Esophagus muscularis mucosa (tissue), 3 donors: Measurements from ENCODE around the gene ARHGEF38.

ENCODE experiments used
- CTCF ChIP-seq, 3 experiments: fragments of 200-600 bp in 2 of 3; fragments of 450-650 bp in 1 of 3; sonication (generic) in 2 of 3; IDR thresholded peaks; one replicate each; pipeline ENCODE4 v1.5.1; 2017 to 2019; ENCODE audit warnings: antibody characterized with exemption in 3 of 3, mild to moderate bottlenecking in 2 of 3, moderate library complexity in 1 of 3
- POLR2A ChIP-seq: fragments of 450-650 bp; IDR thresholded peaks from one replicate; pipeline ENCODE4 v1.6.1; 2017; ENCODE audit warnings: antibody characterized with exemption, moderate library complexity, mild to moderate bottlenecking, low read depth

GRCh38 chr4:105526656-105527055 is 25.8 kb upstream of the ARHGEF38 start:
- TF ChIP-seq CTCF (IDR thresholded peaks at IDR 0.05) (no peak), POLR2A (no peak)
